Fibroblast of skin of abdomen (primary cell): ENCODE measurements around the gene POLR1D. TPM values are rescaled to one million over a fixed set of nuclear protein-coding genes. Genes with fewer than 3 reads are reported as not detected.

Experiments used
- DNase-seq: peaks from one replicate; pipeline ENCODE4 v3.0.0-alpha.2; 2013
- polyA plus RNA-seq, 2 experiments: library from polyadenylated mRNA; unstranded; fragments of 120-200 nt; gene quantifications; one replicate each; pipeline ENCODE4 v1.2.1, GENCODE V29; 2013; ENCODE audit not compliant: insufficient read length in 2 of 2

The POLR1D gene, protein sequence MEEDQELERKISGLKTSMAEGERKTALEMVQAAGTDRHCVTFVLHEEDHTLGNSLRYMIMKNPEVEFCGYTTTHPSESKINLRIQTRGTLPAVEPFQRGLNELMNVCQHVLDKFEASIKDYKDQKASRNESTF
- 119 TPM for polyA plus RNA-seq (2013, experiment 1 of 2; ENCODE audit: insufficient read length)
- polyA plus RNA-seq (2013, experiment 2 of 2; ENCODE audit: insufficient read length), result 120 TPM

DNA sequence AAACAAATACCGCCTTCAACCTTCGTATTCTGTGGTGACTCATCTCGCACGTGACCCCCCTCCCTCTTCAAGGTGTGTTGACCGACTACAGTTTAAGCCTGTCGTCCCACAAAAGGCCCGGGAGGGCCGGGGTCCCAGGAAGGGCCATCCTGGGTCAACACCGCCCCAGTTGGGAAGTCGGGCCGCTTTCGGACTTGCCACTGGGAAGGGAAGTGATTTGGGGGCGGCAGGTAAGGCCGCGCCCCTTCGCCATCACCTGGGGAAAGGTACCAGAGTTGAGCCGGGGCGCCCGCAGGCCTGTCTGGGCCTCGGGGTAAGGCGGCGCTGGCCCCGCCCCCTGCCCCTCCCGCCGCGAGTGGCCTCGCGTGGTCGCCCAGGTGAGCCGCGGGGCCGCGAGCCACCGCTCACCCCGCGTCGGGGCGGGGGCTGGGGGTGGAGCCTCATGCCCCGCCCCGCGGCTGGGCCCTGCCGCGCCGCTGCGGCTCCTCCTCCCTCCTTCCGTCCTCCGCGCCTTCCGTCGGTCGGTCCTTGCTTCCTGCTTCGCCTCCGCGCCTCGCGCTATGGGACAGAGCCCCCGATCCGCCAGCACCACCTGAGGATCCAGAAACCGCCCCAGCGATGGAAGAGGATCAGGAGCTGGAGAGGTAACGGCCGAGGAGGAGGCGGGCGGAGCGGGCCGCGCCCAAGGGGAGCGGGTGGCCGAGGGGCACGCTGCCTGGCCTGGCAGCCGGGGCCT is at the start of gene POLR1D:
POLR1D (plus strand) TSS at position 527 of the 736 bp plus-strand sequence; CDS start at position 619, 92 bp downstream.
- peak; percentile 66 for DNase-seq

DNA sequence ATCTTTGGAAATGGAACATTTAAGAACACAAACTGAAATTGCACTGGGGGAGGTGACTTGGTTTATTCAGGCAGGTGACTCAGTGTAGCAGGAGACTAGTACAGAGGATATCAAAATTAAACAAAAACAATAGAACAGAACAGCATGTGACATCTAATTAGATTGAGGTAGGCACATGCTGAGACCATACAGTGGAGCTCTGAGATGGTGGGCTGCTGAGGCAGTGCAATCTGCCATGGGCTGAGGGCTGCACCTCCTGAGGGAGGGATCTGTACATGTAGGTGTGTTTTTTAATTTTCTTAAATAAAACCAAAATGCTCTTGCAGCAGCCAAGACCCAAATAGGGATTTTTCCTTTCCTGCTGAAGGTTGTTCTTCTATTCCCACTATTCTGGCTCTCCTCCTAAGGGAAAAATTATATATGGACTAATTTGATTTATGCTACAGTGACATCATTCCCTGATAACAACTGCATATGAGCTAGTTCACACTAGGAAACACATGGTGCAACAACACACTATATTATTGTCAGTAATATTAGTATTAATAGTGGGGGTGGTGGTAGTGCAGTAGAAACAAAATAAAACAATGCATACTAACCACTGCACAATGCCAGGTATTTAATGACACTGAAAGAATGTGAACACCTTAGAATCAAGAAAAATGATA is 49.3 kb upstream of the POLR1D start:
- DNase-seq, result no peak

DNA sequence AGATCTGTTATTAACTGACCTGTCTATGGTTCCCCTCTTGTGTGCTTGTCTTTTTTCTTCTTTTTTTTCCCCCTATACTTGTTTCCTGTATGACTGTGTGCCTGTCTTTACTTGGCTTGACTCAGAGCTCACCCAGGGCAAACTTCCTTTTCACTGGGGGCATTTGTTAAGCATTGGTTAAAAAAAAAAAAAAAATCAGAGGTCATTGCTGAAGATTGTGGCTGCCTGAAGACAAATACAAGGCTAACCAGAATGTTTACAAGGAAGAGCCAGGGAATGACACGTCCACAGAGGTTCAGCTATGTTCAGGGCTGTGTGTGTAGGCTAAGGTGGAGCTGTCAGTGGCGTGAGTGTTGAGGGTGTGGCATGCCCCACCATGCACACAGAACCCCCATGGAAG is 48.4 kb upstream of the POLR1D start:
- DNase-seq, result no peak

DNA sequence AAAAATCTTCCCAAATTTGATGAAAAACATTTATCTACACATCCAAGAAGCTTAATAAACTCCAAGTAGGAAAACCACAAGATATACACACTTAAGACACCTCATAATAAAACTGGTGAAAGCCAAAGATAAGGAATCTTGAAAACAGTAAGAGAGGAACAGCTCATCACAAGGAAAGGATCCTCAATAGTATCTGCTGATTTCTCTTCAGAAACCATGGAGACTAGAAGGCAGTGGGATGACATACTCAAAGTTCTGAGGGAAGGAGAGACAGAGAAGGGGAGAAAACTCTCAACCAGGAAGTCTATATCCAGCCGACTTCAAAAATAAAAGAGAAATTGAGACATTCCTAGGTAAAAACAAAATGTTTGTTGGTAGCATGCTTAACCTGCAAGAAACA is 47.0 kb upstream of the POLR1D start:
- no peak for DNase-seq

DNA sequence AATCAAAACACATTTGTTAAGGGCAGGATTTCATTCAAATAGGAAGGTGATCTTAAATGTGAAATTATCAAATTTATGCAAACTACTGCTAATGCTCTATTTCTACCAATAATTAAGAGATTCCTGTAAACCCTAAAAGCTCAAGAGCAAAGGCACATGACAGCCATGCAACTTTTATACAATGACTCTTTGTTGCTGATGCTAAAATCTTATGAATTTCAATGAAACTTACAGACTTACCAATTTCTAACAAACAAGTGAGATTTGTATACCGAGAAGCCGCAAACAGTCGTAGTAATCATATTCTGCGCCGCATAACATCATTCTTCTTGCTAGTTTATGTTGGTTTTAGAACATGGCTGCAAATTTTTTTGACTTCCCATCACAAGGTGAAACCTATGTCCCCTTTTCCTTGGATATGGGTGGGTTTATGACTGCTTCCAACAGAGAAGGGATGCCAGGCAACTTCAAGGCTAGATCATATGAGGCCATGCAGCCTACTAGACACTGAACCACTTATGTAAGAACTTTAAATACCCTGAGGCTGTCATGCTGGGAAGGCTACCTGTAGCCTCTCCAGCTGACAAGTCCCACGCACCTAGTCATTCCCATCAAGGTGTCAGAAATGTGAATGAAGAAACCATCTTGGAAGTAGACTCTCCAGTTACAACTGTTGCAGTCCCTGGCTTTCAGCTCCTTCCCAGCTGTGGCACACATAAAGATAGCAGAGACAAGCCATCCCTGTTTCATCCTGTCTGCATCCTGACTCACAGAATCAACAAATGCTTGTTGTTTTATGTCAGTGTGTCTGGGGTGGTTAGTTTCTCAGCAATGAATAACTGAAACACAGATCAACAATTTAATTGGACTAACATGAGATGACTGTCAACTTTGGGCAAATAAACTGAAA is 43.3 kb upstream of the POLR1D start:
- no peak for DNase-seq

DNA sequence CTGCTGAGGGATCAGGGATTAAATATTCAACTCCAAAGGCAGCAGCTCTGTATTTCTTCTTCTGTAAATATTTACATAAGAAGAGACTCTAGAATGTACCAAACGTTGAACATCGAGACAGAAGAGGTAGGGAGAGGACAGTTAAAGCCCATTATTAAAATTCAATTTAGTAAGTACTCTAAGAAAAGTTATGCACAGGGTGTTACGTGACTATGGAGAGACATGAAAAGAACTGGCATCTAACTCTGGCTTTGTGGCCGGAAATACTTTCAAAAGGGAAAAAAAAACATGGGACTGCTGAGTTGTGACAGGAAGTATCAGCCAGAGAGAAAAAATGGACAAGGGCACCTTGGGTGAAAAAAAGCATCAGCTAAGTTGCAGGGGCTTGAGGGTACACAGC is 38.0 kb upstream of the POLR1D start:
- DNase-seq, result no peak

DNA sequence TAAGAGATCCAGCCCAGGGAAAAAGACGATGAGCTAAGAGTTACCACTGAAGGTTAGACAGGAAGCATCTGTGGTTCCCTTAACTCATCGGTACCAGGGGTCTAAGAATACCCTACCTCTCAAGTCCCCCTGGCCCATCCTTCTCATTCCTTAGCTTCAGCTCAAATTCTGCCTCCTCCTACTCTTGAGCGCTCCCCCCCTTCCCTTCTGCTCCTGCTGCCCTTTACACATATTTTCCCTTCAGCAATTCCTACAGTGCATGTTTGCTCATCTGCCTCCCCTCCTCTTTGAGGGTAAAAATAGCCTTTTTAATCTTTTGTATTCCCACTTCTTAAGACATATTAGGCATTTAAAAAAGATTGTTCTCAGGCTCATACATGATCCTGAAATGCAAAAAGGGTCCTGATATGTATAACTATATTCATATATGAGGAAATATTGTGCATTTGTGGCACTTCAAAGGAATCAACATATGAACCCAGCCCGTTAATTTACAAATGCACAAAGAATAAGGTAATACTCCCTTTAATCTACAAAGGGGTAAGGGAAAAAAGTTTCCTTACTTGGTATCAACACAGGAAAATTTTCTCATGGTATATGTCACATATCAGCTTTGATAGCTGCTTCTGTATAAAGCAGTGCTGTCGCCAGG is 34.5 kb upstream of the POLR1D start:
- DNase-seq, result no peak

DNA sequence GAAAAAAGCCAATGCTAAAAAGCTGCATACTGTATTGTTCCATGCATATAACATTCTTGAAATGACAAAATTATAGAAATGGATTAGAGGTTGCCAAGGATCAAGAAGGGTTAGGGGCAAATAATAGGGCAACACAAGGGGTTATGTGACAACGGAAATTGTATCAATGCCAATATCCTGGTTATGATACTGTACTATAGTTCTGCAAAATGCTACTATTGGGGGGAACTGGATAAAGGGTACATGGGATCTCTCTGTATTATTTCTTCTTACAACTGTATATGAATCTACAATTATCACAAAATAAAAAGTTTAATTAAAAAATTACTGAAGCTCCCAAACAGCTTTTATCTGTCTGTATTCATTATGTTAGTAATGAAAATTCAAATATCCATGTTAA is 33.3 kb upstream of the POLR1D start:
- no peak for DNase-seq

DNA sequence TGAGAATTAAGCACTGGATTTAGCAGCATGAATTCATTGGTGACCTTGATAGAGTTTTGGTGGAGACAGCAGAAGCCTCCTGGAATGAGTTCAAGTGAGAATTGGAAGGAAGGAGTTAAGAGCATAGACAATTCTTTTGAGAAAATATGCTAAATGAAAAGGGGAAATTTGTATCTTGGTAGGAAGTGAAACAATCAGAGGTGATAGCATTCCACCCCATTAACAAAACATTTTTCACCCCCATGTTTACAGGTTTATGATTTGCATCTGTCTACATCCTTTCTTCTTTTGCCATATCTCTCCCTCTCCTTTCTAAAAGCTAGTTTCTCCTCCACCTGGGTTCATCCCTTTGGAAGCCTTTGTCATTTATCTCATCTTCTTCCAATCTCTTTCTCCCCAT is 28.8 kb upstream of the POLR1D start:
- no peak for DNase-seq

DNA sequence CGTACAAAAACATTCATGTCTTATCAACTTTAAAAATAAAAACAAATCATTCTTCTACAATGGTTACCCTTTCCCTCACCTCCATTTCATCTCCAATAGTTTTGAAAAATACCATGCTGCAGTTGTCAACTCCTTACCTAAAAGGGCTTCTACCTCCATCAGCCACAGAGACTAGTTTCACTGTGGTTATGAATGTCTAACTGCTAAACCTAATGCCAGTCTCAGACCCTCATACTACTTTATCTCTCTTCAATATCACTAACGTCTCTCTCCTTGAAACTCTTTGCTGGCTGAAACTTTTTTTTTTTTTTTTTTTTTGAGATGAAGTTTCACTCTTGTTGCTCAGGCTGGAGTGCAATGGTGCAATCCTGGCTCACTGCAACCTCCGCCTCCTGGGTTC is 28.4 kb upstream of the POLR1D start:
- DNase-seq, result no peak

DNA sequence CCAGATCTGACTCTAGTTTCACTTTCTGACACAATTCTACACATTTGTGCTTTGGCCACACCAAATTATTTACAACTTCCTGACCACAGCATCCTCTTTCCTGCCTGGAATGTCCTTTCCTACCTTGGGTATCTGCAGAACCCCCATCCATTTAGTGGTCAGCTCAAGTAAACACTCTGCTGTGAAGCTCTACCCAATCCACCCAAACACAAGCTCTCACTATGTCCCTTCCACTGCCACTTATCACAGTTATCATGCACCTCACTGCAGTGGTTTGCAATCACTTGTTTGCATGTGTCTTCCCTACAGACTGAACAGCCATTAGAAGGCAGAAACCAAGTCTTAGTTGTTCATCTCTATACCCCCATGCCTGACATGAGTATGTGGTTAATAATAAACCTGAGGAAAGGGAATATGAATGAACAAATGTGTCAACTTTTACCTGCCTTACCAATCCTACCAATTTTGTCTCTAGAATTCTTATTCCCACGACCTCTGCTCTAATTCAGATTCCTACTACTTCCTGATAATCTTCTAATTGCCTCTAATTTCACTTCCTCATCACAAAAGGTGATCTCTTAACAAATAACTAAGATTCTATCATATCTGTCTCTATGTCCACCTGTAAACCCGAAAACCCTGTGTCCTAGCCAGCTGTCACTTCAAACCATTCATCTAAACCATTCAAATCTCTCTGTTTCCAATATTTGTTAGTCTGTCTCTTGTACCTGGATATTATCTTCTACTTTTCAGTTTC is 26.5 kb upstream of the POLR1D start:
- DNase-seq, result no peak

DNA sequence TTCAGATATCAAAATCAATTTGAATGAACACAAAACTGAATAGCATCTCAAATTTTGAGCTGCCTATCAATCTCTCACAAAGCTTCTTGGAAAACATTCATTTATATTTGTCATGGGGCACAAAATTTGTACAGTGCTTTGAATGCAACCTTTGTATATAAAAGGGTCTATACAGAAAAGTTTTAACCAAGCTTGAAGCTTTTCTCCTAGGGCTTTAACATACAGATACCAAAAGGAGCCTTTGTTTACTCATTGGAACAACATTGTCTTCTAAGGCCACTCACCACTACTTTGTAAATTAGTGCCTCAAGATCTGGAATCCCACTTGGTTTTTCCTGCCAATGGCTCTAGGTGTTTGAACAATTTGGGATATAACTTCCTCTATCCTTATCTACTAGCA is 22.6 kb upstream of the POLR1D start:
- DNase-seq, result no peak

DNA sequence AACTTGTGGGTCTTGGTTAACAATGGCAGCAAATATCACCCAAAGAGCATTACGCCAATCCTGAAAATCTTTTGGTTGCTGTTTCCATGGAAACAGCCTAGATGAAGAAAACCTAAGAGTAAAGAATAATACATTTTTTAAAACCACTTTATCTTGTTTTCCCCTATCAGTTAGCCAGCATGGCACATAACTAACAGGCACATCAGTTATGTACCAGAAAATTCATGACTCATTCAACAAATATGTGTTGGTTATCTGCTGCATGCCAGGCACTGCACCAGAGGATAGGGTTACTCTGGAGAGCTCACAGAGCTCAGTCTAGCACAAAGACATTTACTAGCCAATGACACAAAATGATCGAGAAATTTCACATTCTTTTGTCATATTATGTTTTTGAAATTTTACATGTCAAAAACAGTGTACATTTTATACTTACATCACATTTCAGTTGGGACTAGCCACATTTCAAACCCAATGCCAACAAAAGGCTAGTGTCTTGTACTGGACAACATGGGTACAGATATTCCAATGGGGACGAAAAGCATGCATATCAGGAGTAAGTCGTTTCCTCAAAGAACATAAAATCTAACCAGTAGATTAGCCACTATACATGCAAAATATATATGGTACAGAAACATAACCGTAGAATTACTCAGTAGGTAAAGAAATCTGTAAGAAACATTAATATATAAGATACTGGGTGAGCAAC is 21.7 kb upstream of the POLR1D start:
- peak; percentile 60 for DNase-seq

DNA sequence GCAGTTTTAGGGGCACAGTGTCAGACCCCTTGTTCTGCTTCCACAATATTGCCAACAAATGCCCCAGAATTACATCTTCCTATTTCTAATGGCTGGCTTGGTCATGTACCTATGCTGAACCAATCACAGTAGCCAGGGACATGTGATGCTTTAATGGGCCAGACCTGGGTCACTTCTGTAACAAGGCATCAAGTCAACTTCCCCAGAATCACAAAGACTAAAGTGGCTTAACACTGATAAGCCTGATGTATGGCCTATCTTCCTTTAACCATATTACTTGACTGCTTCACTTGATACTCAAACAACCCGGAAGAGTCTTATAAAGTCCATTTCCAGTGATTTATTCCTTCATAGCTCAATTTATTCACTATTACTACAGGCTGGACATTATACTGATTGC is 21.0 kb upstream of the POLR1D start:
- DNase-seq, result no peak

DNA sequence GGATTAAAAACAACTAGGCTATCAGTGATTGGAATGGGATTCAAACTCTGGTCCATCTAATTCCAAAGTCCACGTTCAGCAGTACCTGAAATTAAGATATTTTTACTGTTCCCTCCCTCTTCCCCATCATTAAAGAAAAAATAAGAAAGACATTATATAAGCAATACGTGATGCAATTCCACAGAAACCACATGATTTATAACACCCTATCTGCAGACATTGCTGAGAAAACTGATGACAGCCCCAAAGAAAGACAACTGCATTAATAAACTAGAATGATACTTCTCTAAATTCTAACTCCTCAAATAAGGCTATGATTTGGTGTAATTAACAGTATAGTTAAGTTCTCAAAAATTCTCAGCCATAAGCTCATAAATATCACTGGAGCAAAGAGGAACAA is 20.5 kb upstream of the POLR1D start:
- DNase-seq, result no peak

DNA sequence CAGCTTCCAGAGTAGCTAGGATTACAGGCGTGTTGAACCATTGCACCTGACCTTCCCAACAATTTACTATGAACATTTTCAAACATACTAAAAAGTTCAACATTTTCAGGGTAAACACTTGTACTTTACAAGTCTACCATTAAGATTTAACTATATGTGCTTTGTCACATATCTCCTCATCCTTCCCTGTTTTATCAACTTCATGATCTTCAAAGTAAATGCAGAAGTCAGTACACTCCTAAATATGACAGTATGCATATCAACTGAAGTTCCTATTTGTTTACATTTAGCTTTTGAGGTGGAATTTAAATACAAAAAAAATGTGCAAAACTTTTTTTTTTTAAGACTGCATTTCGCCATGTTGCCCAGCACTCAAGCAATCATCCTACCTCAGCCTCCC is 19.9 kb upstream of the POLR1D start:
- no peak for DNase-seq

DNA sequence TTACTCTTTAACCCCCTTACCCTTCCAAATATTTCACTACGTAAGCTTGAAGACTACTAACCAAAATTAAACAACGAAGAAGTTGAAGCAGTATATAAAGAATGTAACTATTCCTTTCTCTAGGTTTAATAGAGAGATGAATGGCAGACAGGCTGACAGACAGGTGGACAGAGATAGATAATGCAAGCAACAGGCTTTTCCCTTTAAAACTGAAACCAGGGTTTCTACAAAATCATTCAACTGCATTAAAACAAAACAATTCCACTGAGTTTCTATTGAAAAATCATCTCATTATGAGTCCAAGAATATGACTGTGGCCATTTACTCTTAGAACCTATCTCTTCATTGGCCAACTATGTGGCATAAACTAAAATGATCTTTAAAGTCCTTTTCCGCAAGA is 16.6 kb upstream of the POLR1D start:
- no peak for DNase-seq

DNA sequence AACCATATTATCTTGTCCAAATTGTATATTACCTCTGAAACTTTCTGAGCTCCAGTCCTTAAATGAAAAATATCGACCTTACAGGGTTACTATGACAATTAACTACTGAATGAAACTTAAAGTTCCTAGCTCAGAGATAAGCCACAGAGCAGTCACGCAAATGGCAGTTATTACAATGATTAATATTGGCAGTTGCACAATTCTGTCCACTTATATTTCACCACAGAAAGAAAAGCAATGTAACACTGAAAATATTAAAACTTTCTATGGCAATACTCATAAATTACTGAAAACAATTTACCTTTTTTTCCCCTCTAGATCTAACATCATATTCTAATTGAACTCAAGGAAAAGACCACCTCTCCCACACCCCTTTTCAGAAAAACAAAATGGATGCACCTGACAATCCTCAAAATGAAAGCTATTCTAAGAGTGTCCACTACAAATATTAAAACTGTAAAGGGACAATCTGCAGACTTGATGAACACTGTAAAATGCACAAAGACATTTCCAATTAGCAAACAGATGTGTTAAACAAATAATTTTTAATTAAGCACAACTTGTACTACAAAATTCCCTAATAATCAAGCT is 16.0 kb upstream of the POLR1D start:
- DNase-seq, result no peak

DNA sequence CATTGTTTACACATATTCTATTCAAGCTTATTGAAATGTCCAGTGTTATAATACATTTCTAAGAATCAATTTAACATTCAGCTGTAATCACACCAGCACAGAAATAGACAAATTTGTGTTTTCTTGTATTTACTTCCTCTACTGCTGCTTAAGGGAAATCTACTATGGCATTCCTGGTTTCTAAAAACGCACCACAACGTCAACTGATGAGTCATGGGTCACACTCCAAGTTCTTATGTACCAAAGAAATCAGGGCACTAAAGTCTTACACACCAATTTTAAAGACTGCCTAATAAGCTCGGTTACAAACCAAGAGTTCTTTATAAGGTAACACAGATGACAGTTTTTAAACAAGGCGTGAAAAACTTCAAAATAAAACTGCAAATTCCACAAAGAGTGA is 14.6 kb upstream of the POLR1D start:
- DNase-seq, result peak; percentile 41

DNA sequence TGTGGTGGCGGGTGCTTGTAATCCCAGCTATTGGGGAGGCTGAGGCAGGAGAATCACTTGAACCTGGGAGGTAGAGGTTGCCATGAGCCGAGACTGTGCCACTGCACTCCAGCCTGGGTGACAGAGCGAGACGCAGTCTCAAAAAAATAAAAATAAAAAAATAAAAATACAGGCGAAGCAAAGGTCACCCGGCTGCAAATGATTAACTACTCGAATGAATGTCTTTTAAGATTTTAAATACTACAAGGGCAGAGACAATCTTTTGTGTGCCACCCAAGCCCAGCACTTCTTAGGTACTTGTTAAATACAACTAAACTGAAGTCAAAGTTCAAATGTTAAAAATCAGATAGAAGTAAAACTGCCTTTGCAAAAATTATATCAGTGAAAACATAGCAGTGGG is 8.1 kb upstream of the POLR1D start:
- DNase-seq, result no peak
